ENCODE data around the gene USHBP1. TPM values are rescaled to one million over a fixed set of nuclear protein-coding genes. Genes with fewer than 3 reads are reported as not detected.

The USHBP1 gene
- total and polyA plus RNA-seq, 2 of the 4 experiments (the other 2 are of a cell fraction) = not detected

DNA sequence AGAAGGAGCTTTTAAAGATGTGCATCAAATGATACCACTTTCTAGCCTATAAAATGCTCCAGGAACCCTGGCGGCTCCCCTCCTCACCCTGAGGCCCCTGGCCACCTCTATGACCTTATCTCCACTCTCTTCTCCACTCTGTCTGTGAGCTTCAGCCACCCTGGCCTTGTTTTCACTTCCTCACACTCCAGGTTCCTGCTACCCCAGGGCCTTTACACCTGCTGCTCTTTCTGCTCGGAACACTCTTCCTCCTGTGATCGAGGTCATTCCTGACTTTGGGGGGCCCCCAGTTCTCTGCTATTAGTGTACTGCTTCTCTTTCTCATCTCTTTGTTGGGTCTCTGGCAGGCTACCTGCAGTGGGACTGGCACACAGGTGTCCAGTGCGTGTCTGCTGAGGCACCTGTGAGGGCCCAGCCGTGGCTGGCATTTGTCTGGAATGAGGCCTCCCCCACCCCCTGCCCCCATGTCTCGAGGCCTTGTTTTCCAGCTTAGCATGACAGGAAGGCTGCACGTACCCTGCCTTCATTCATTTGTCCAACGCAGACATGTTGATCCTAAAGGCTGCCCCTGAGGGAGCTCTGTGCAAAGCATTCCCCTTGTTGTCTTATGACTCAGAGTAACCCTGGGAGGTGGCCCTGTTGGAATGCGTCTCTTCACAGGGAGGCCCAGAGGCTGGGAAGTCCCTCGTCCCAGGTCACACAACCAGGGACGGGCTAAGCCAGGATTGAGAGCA is 47.1 kb upstream of the USHBP1 start:
- Histone ChIP-seq H3K9ac (ENCODE audit: low read depth, low read length) (peak overlapping the region; percentile 22; the same call in 1 of the 2 replicates), H3K4me3 (ENCODE audit: insufficient read depth, low read depth, low read length) (no peak overlapping the region)
- dilution Hi-C loops (cut with HindIII; ENCODE audit: low sequenced_read_pairs, unreplicated experiment) = no loop called here

More for the DNA sequence above, 47.1 kb upstream of the USHBP1 start:
- H2AFZ ChIP-seq (replicated peaks; ENCODE audit: low read length, poor library complexity) = no peak overlapping the region
- H3K18ac ChIP-seq (ENCODE audit: low read depth, low read length) = no peak overlapping the region
- H4K91ac ChIP-seq (ENCODE audit: insufficient read depth, low read depth, low read length) = peak overlapping the region; percentile 73
- no peak overlapping the region for H2BK15ac ChIP-seq (ENCODE audit: low read depth, low read length)
- peak overlapping the region; percentile 89 for H2BK5ac ChIP-seq (ENCODE audit: low read depth, low read length, poor library complexity, severe bottlenecking)
- no peaks in the 10 kb centered on the region for H3K9me3 ChIP-seq (ENCODE audit: control insufficient read depth, insufficient read depth, low read length)
- ChIA-PET POLR2A (ENCODE audit: unreplicated experiment) (no interaction called here), CTCF (no interaction called here)
- H2AK5ac ChIP-seq (ENCODE audit: low read depth, low read length) = peak overlapping the region; percentile 93
- H4K8ac ChIP-seq (ENCODE audit: low read depth in 2 of 2, low read length in 2 of 2) = peak overlapping the region; percentile 30 to 43; a peak in 1 of 4 replicates
- H4K5ac ChIP-seq (ENCODE audit: low read depth, low read length) = peak overlapping the region; percentile 42; the same call in 1 of the 2 replicates
- no peak overlapping the region for H3K56ac ChIP-seq (ENCODE audit: extremely low read depth, insufficient read depth, low read length)
- no peaks in the 10 kb centered on the region for H3K27me3 ChIP-seq (ENCODE audit: control insufficient read depth, insufficient read depth, low read length)
- 0 out of 2 replicates have a peak overlapping the region, but pooled peaks have one; percentile 25 for H2BK20ac ChIP-seq (ENCODE audit: low read depth, low read length)
- H3K27ac ChIP-seq (ENCODE audit: insufficient read depth, low read length) = peak overlapping the region; percentile 81
- no peak overlapping the region for H2BK120ac ChIP-seq (ENCODE audit: low read depth, low read length)
- in situ Hi-C loops (cut with MboI; ENCODE audit: low sequenced_read_pairs) (no loop called here), intact Hi-C loops (cut with micrococcal nuclease) (no loop called here)
- H3K36me3 ChIP-seq (ENCODE audit: control insufficient read depth, insufficient read depth, low read length) = peaks cover 29% of the 10 kb centered on the region
- H4K20me1 ChIP-seq (ENCODE audit: insufficient read depth, low read length) = peaks cover 29% of the 10 kb centered on the region
- DNase-seq (peak; percentile 79), ATAC-seq (ENCODE audit: low read depth) (peak; percentile 48)
- peaks cover 34 to 73% of the 10 kb centered on the region in 2 experiments for H3K79me1 ChIP-seq (ENCODE audit: low read depth in 1 of 2, low read length in 2 of 2)
- peak overlapping the region; percentile 19 for H3K14ac ChIP-seq (replicated peaks; ENCODE audit: low read depth, low read length)
- H2AK9ac ChIP-seq (replicated peaks; ENCODE audit: low read depth, low read length, poor library complexity) = peak overlapping the region; percentile 92
- peaks cover 12% of the 10 kb centered on the region for H3K4me1 ChIP-seq (ENCODE audit: control insufficient read depth, insufficient read depth, low read length)
- BruUV-seq (replicated peaks) = no TSS peak
- TF ChIP-seq, protein P1, sequence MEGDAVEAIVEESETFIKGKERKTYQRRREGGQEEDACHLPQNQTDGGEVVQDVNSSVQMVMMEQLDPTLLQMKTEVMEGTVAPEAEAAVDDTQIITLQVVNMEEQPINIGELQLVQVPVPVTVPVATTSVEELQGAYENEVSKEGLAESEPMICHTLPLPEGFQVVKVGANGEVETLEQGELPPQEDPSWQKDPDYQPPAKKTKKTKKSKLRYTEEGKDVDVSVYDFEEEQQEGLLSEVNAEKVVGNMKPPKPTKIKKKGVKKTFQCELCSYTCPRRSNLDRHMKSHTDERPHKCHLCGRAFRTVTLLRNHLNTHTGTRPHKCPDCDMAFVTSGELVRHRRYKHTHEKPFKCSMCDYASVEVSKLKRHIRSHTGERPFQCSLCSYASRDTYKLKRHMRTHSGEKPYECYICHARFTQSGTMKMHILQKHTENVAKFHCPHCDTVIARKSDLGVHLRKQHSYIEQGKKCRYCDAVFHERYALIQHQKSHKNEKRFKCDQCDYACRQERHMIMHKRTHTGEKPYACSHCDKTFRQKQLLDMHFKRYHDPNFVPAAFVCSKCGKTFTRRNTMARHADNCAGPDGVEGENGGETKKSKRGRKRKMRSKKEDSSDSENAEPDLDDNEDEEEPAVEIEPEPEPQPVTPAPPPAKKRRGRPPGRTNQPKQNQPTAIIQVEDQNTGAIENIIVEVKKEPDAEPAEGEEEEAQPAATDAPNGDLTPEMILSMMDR (conservative IDR thresholded peaks at IDR 0.05; ENCODE audit: low read depth, low read length) = no peak
- peak; percentile 66 for TF ChIP-seq FOS (IDR thresholded peaks at IDR 0.05; ENCODE audit: low read depth, low read length)
- H3K4ac ChIP-seq (ENCODE audit: low read depth, low read length) = peak overlapping the region; percentile 79
- 67% methylated on average over 10 of the region's 11 CpGs; no CpG with 5 or more reads in 1 of the 2 experiments for WGBS, 2 experiments (ENCODE audit: extremely low coverage in 2 of 2, insufficient read length in 1 of 2)
- no peak overlapping the region for H3K23ac ChIP-seq (ENCODE audit: low read depth, low read length)
- H3K4me2 ChIP-seq (ENCODE audit: low read depth, low read length) = peak overlapping the region; percentile 57
- peaks cover 17% of the 10 kb centered on the region for H3K9me1 ChIP-seq (ENCODE audit: insufficient read depth, low read length)
